NOMO-1 treated with DMSO at 0.1 percent for 48 hours (cell line): ENCODE measurements around the gene MFSD12.

Experiments used
- DNase-seq: peaks from one replicate; lab custom pipeline; 2025; ENCODE audit not compliant: unreplicated experiment; lab: John Stamatoyannopoulos, UW

MFSD12 gene

GRCh38 chr19:3563709-3564524 is 6.5 kb upstream of the MFSD12 start:
- DNase-seq: no peak

DNA sequence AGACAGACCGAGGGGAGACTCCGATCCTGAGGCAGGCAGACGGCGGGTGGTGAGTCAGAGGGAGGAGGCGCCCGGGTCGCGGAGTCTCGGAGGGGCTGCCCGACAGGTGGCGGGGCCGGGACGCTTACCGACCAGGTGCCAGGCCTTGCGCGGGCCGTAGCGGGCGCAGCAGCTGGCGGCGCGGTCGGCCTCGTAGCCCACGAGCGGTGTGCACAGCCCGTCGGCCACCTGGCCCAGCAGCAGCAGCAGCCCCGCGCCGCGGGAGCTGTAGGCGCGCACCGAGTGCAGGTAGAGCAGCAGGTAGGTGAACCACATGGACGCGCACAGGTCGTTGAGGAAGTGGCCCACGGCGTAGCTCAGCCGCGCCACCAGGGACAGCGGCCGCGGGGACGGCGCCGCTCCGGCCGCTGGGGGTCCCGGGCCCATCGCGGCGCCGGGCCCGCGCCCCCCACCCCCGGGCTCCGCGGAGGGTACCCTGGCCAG is 367 bp downstream of the MFSD12 start:
- DNase-seq: peak; percentile 21

- no peak for DNase-seq
Observed at GRCh38 chr19:3556423-3556977, 886 bp downstream of the MFSD12 start.

DNA sequence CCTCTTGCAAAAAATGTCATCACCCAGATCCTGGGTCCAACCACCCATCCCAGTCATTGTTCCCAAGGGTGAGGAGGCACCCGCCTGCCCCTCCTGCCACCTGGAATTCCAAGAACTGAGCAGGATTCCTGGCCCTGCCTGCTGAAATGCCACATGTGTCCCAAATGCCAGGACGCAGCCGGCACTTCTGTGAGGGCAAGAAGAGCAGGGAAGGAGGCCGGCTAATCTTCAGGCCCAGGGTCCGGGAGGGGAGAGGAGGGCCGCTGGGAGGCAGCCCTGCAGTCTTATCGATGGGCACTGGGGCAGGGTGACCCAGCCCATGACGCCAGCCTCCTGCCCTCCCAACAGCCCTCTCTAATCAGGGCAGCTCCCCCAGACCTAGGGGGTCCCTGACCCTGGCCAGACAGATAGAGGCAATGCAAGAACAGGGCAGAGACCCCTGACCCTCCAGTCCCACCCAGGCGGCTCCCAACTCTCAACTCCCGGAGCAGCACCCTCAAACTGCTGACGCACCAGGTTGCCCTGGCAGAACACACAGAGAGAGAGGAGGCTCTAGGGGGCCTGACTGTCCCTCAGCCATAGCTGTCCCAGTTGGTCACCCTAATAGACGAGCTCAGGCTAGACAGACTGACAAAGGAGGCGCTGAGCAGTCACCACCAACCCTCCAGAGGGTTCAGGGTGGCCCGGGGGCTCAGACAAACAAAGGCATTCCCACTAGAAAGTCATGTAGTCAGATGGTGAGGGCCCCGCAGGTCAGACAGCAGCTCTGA is 1.5 kb downstream of the MFSD12 start:
- no peak for DNase-seq

- DNase-seq: no peak
Observed at GRCh38 chr19:3554254-3555083, 2.9 kb downstream of the MFSD12 start.

GRCh38 chr19:3551792-3552095 is 5.6 kb downstream of the MFSD12 start:
- DNase-seq: no peak

- DNase-seq: no peak
Observed at GRCh38 chr19:3550947-3551791, 6.2 kb downstream of the MFSD12 start.

- DNase-seq: no peak
Observed at GRCh38 chr19:3549816-3550215, 7.6 kb downstream of the MFSD12 start.

GRCh38 chr19:3548606-3549005 is 8.8 kb downstream of the MFSD12 start:
- peak; percentile 82 for DNase-seq

DNA sequence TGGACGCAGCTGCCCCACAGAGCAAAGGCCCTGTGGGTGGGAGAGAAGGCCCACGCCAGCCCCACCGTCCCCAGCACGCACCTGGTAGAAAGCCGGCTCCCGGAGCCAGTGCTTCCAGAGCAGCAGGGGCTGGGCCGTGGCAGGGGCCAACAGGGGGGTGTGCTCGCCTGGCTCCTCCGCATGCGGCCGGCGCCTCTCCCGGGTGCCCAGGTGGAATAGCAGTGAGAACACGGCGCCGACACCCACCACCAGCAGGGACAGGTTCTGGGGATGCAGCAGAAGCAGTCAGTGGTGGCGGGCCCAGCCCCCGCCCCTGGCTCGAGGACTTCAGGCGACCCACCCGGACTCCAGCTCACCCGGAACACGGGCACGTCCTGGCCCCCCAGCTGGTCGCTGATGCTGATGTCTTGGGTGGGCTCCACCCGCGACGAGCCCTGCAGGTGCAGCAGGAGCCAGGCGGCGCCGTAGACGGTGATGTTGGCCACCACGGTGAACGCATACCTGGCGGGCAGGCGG is 9.6 kb downstream of the MFSD12 start:
- DNase-seq: no peak

- no peak for DNase-seq
Observed at GRCh38 chr19:3547301-3547731, 10.1 kb downstream of the MFSD12 start.

DNA sequence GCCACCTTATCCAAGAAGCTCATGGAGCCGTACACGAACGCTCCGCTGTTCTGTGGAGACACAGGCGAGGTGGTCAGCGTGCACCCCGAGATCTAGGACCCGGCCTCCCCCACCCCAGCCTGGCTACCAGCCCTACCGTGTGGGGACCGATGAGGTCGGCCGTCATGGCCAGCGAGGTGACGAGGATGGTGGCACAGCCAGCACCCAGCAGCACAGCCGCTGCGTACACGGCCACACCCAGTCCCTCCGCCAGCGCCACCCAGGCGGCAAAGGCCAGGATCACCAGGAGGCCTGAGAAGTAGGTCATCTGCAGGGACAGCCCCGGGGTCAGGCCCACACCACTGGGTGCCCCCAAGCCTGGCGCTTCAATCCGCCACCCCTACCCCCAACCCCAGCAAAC is 11.3 kb downstream of the MFSD12 start:
- DNase-seq: no peak

DNA sequence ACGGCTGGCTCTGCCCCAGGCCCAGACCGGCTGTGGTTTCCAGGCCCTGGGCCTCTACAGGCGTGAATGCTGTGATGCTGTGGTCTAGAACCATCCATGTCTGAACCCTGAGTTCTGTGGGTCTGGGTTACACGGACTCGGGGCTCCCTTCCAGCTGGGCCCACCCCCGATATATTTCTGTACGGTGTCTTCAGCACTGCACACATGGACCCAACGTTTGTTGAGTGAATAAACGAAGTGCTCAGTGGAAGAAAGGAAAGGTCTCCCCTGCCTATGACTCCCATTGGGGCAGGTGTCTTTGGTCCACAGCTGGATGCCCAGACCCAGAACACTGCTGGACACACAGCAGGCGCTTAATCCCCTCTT is 11.7 kb downstream of the MFSD12 start:
- DNase-seq: no peak

GRCh38 chr19:3544742-3545668 is 12.4 kb downstream of the MFSD12 start:
- DNase-seq: peak; percentile 40

GRCh38 chr19:3544058-3544376 is 13.4 kb downstream of the MFSD12 start:
- DNase-seq: no peak

- no peak for DNase-seq
Observed at GRCh38 chr19:3543150-3544057, 14.0 kb downstream of the MFSD12 start.

- no peak for DNase-seq
Observed at GRCh38 chr19:3539756-3540118, 17.6 kb downstream of the MFSD12 start.
